ENCODE measurements around the gene CCSAP.
A peak's percentile ranks its signal among the peaks of the same experiment; 100 is the strongest.
"Not testable (repeated sequence)": the region's sequence is repeated elsewhere in the genome, so short reads cannot be mapped to it uniquely, and the experiment has no call there.

Gene CCSAP

GRCh38 chr1:229363723-229364122 lies 20.9 kb upstream of the CCSAP start:
- no peak for DNase-seq

GRCh38 chr1:229360420-229360819 lies 17.6 kb upstream of the CCSAP start:
- DNase-seq: no peak

- DNase-seq: no peak
Measured at GRCh38 chr1:229355661-229356060, 12.8 kb upstream of the CCSAP start.

GRCh38 chr1:229354226-229354625 lies 11.4 kb upstream of the CCSAP start:
- no peak for DNase-seq

- DNase-seq: no peak
Measured at GRCh38 chr1:229352975-229353374, 10.1 kb upstream of the CCSAP start.

GRCh38 chr1:229349463-229350385 lies 6.9 kb upstream of the CCSAP start:
- DNase-seq: no peak

GRCh38 chr1:229347528-229347927 lies 4.7 kb upstream of the CCSAP start:
- no peak for DNase-seq

- no peak for DNase-seq
Measured at GRCh38 chr1:229344937-229345684, 2.3 kb upstream of the CCSAP start.

GRCh38 chr1:229344139-229344538 lies 1.3 kb upstream of the CCSAP start:
- no peak for DNase-seq

- peak; percentile 83 for DNase-seq
Measured at GRCh38 chr1:229341774-229342655, 832 bp downstream of the CCSAP start.

- no peak for DNase-seq
Measured at GRCh38 chr1:229340496-229340895, 2.4 kb downstream of the CCSAP start.

- DNase-seq: peak; percentile 31
Measured at GRCh38 chr1:229339520-229339919, 3.3 kb downstream of the CCSAP start.

- no peak for DNase-seq
Measured at GRCh38 chr1:229339086-229339485, 3.8 kb downstream of the CCSAP start.

- DNase-seq: no peak
Measured at GRCh38 chr1:229336345-229336744, 6.5 kb downstream of the CCSAP start.

- DNase-seq: no peak
Measured at GRCh38 chr1:229334716-229335115, 8.1 kb downstream of the CCSAP start.

GRCh38 chr1:229334269-229334668 lies 8.6 kb downstream of the CCSAP start:
- no peak for DNase-seq

GRCh38 chr1:229328598-229329362 lies 14.1 kb downstream of the CCSAP start:
- DNase-seq: no peak

- not testable (repeated sequence) for DNase-seq
Measured at GRCh38 chr1:229327765-229328164, 15.1 kb downstream of the CCSAP start.

- DNase-seq: no peak
Measured at GRCh38 chr1:229326601-229327000, 16.2 kb downstream of the CCSAP start.

GRCh38 chr1:229325853-229326487 lies 16.9 kb downstream of the CCSAP start:
- no peak for DNase-seq

GRCh38 chr1:229325401-229325800 lies 17.4 kb downstream of the CCSAP start:
- no peak for DNase-seq
